GM18508 (cell line): Measurements from ENCODE around the gene PSD2.

Experiments
- ATAC-seq: cut with Tn5 transposase; IDR thresholded peaks from one replicate; pipeline ENCODE4 v1.9.1; 2021; ENCODE audit warnings: moderate number of reproducible peaks; ENCODE audit not compliant: insufficient read depth, unreplicated experiment

Gene PSD2

DNA sequence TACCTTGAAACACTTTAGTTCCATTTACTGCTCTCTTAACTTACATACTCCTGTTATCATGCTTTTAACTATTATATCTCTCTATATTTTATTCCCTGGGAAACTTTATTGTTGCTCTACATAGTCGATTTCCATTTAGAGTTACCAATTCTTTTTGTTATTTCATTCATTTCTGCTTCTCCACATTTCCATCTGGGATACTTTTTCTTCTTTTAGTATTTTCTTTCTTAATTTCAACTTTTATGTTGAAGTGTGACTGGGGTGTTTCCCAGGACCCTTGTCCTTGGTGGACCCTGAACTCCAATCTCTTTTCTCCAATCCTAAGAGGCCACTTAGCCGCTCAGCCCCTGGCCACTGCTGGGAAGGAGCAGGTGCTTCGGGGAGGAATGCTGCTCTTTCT lies 36.0 kb downstream of the PSD2 start:
- no peak for ATAC-seq

DNA sequence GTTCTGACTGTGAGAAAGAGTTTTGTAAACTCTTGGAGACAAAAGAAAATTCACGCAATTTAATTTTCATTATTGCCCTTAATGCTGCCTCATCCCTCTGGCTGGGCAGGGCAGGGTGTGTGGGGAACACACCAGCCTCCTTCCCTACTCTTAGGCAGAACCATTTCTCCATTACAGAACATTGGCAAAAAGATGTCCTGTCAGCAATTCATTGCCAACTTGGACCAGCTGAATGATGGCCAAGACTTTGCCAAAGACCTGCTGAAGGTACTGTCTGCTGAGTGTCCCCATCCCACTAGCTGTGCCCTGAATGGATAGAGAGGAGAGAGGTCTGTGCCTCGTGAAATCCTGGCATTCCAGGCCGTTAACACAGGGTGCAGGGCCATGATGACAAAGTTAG lies 37.9 kb downstream of the PSD2 start:
- ATAC-seq: no peak

DNA sequence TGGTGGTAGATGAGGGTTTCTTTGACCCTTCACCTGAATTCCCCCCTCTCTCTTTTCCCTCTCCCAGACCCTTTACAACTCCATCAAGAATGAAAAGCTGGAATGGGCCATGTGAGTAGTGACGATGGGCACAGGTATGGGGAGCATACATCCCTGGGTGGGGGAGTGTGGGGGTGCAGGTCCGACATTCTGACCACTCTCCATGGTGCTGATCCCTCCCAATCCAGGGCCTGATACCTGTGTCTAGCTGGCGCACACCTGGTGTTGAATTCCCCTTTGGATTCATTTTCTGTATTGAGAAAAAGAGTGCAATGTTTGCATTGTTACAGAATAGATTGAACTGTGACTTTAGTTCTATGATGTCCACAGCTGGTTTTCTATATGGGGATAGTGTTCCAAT lies 40.0 kb downstream of the PSD2 start:
- no peak for ATAC-seq

DNA sequence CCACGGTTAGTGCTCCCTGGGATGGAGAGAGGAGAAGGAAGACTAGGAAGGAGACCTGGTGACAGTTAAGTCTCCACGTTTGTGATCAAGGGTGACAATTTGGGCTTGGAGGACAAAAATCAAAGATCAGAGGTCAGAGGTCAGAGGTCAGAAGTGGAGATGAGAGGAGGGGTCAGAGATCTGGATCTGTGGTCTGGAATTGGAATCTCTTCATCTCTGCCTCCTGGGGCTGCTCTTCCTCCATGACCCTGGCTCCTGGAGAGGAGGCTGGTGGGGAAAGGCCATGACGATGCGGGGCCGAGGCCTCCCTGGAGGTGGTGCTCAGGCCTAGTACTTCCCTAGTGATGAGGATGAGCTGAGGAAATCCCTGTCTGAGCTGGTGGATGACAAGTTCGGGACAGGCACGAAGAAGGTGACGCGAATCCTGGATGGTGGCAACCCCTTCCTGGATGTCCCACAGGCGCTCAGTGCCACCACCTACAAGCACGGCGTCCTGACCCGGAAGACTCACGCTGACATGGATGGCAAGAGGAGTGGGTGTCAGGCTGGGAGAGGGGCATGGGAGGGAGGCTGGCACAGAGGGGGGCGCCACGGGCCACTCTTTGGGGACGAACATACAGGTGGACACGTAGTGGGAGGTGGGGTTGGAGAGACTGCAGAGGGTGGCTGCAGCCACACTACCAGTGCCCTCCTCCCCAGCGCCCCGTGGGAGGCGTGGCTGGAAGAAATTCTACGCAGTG lies 41.0 kb downstream of the PSD2 start:
- no peak for ATAC-seq

DNA sequence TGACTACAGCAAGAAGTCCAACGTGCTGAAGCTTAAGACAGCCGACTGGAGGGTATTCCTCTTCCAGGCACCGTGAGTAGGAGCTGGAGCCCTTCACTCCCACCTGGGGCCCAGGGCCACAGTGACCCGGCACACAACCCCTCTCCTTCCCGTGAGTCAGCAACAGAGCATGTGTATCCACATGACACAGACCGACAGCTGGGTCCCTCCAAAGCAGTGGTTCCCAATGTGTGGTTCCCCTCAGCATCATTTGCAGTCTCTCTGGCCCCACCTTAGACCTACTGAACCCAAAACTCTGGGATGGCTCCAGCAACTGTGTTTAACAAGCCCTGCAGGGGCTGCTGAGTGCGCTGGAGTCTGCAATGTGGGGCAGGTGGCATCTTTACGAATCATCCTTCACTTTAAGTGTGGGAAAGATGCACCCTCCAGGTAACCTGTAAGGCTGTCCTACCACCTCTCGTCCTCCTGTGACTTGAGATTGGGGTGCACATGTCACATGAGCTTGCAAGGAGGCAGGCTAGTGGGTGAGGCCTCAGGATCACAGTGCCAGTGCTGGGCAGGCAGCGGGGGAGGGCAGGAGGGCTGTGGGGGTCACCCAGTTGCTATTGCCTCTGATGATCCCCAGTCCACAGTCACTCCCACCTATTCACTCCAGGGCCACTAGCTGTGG lies 42.2 kb downstream of the PSD2 start:
- ATAC-seq: no peak

DNA sequence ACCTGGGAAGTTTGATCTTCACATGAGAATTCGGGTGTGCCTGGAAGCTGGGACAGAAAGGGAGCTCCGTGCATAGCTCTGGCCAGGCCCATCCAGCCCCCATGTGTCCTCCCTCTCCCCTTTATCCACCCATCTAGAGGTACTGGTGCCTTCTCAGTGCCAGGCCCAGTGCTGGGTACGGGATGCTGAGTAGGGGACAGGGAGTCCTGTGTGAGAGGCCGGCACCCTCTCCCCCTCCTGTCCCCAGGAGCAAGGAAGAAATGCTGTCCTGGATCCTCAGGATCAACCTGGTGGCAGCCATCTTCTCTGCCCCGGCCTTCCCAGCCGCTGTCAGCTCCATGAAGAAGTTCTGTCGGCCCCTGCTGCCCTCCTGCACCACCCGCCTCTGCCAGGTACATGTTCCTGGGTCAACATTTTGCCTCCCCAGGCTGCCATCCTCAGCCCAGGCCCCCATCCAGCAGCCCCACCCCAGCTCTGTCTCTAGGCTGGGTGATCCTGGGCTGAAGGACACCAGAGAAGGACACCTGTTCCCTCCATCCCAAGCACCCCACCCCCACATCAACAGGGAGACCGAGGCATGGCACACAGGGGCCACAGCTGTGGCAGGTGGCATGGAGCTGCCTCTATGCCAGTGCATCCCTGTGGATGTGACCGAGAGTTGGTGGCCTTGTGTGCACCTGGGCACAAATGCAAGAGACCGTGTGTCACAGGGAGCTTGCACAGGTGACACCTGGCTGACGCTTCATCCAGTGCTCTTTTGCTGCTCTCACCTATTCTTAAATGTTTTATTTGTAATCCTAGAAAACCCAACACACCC lies 43.0 kb downstream of the PSD2 start:
- no peak for ATAC-seq

DNA sequence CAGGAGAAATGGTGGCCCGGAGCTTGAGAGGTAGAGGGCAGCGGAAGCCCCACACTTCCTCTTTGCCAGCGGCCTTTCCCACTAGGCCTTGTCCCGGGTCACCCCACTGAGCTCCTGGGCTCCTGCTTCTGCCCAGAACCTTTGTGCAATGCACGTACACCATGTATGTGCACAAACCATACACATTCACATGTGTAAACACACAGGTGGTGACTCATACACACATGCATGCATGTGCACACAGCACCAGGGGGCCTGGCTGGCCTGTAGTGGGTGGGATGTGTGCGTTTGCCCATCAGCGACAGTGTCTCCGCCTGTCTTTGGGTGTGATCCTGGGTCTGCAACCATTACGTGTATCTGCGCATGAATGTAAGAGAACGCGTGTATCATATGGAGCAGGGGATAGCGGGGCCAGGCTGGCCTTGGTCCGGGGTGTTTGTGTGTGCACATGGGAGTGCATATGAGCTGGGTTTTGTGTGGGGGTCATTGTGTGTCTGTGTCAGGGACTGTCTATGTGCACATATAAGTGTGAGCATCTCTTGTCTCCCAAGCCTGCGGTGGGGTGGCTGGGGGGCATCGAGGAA lies 43.7 kb downstream of the PSD2 start:
- no peak for ATAC-seq

DNA sequence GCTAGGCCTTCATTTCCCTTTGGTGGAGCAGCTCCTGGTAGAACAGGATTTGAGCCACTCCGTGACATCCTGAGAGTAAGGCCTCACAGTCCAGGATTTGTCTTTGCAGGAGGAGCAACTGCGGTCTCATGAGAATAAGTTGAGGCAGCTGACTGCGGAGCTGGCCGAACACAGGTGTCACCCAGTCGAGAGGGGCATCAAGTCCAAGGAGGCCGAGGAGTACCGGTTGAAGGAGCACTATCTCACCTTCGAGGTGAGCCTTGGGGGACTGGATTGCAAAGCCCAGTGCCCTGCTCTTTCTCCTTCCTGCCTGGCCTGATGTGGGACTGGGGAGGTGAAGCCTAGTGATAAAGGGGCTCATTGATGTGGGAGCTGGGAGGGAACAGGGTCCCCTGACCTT lies 44.3 kb downstream of the PSD2 start:
- no peak for ATAC-seq

DNA sequence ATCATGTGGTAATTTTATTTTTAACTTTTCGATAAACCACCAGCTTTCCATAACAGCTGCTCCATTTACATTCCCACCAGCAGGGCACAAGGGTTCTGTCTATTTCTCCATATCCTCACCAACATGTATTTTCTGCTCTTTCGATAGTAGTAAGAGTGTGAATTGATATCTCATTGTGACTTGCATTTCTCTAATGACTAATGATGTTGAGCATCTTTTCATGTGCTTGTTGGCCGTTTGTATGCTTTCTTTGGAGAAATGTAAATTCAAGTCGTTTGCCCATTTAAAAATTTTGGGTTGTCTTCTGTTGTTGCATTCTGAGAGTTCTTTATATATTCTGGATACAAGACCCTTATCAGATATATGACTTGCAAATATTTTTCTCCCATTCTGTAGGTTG lies 45.9 kb downstream of the PSD2 start:
- no peak for ATAC-seq

DNA sequence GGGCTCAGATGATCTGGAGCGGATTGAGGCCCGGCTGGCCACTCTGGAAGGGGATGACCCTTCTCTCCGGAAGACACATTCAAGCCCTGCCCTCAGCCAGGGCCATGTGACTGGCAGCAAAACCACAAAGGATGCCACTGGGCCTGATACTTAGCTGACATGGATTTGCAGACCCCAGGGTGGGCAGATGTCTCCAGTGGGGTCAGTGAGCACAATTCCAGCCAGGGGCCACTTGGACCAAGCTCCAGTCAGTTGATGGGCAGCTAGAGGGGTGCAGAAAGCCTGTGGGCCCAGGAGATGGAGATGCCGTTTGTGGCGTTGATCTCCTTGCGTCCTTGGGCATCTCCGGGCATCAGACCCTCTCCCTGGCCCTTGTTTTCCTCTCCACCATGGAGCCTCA lies 46.7 kb downstream of the PSD2 start:
- ATAC-seq: no peak

DNA sequence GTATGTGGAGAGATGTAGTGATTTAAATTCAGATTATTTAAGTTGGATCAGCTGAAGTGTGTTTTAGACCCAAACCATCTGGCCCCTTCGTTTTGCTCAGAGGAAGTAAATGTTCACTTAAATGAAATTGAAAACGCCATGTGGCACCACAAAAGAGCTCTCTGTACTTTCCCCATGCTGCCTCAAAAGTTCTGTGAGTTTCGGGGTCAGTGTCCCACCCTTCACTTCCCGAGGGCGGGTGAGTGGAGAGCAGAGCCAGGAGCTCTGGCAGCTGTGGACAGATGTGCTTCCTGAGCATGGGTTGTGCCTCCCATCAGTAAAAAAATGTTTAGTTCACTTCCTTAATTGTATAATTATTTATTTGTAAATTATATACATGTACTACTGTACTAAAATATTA lies 48.4 kb downstream of the PSD2 start:
- ATAC-seq: no peak

DNA sequence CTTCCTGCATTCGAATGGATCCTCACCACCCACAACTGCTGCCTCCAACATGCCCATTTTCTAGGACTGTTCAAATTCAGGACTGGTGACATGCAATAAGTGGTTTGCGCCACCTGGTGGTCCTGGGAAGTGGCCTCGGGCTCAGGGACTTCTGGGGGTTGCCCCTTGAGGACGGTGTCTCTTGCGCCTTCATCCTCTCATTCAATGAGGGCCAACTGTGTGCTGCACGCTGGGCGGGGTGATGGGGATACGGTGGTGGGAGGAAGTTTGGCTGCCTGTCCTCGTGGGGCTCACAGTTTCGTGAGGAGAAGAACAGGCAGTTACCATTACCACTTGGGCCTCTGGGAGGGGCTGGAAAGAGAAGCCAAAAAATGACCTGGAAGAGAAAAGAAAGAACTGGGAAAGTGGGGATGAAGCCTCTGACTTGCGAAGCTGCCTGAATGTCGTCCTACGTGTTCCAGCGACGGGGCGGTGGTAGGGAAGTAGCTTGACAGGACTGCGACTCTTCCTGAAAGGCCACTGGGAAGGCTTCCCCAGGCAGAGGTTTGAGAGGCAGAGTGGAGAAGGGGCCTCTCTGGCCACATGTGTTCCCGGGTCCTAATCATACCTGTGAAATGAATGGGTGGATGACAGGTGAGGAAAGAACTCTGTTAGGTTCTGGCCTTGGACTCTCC lies 49.0 kb downstream of the PSD2 start:
- ATAC-seq: peak; percentile 53

DNA sequence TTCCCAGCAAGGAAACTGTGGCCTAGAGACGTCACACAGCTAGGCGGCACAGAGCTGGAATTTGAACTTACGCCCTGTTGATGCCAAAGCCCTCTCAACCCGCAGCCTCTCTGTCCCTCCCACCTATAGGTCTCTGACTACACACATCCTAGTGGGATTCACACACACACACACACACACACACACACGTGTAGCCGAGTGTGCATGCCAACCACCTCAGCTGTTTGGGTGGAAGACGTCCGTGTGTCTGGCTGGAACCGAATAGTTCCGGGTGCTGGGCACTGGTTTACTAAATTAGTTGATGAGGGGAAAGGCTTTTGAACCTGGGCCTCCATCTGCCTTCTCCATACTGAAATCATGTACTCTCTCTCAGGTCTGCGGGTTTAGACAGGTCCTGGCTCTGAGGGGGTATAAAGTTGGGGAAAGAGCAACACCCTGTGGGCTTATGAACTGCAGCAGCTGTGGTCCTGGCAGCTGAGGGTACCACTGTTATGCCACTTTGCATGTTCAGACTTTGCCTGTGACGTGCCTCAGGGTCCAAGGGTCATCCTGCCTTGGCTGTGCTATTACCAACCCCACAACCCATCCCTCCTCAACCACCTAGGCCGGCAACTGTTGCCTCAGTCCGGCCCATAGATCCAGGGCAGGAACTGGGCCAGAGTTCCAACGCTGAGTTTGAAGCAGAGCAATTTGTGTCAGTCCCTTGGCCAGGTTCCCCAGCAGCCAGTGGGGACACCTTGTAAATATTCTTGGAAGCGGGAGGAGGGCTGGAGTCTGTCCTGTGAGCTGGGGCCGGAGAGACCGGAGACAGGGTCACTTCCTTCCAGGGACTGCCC lies 50.5 kb downstream of the PSD2 start:
- ATAC-seq: no peak

DNA sequence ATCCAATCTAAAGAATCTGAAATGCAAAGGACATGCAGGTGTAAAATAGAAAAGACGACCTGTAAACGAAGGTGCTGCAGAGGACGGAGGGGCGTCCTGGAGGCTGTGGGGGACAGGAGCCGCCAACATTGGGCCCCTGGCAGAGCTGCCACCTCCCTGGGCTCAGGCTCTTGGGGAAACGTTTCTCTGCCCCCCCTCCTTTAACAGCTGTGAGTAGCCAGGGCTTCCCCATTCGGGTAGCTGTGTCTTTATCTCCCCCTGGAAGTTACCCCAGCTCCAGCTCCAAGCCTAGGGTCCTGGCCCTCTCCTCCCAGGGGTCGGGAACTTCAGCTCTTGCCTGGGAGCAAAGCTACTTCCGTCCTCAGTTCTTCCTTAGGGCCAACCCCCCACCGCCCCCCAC lies 51.5 kb downstream of the PSD2 start:
- ATAC-seq: no peak

DNA sequence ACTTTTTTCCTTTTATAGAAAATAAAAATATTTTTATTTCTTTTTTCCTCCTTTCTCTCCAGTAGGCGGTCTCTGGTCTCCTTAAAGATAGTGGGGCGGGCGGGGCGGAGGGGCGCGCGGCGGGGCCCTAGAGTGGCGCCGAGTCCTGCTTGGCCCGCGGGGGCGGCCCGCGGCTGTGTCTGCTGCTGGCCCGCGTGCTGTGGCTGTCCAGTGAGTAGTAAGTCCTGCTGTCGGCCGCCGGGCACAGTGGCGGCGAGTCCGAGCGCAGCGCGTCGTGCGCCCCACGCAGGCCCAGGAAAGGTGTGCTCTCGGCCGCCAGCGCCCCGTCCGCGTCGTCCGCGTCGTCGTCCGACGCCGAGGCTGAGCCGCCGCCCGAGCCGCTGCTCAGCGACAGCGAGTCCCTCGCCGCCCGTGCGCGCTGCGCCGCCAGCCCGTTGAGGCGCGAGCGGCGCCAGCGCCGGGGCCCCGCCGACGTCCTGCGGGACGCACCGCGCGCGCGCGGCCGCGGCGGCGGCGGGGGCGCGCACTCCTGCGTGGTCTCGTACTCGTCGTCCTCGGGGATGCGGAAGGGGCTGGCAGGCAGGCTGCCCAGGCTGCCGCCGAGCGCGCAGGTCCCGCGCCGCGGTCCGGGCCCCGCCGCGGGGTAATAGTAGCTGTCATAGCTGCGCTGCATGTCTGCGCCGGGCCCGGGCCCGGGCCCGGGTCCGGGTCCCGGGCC lies 52.3 kb downstream of the PSD2 start:
- ATAC-seq: no peak

DNA sequence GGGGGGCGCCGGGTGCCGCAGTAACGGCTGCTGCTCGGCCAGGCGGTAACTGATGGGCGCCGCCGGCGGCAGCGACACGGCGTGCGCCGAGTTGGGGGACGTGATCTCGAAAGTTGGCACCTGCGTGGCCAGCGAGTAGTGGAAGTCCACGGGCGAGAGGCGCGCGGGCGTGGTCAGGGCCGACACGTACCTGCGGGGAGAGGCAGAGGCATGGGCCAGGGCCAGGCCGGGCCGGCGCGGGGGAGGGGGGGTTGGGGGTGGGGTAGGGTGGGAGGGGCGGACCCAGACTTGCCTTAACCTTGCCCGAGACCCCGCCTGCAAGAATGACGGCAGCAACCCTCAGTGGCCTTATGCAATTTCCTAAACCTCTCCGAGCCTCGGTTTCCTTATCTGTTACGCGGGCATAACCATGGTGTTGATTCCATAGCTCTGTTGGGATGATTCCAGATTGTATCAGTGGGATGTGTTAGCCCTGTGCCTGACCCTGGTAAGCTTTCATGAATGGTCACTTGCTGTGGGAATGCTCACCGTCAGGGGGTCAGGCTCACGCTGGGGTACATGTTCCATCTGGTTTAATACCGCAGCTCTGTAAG lies 53.0 kb downstream of the PSD2 start:
- no peak for ATAC-seq

DNA sequence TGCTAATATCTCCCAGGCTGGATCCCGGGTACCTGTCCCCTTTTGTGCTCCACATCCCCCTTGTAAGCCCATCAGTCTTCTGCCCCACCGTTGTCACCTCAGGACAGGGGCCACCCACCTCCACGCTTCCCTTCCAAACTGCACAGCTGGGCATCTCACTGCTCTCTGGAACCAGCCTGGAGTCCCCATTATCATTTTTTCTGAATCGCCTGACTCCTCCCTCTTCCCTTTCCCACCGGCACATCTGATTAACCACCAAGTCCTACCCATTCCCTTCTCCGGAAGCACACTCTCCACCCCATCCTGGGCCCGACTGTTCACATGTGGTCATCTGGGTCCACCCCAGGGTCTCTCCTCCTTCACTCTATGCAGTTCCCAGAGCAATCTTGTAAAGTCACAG lies 53.9 kb downstream of the PSD2 start:
- no peak for ATAC-seq

DNA sequence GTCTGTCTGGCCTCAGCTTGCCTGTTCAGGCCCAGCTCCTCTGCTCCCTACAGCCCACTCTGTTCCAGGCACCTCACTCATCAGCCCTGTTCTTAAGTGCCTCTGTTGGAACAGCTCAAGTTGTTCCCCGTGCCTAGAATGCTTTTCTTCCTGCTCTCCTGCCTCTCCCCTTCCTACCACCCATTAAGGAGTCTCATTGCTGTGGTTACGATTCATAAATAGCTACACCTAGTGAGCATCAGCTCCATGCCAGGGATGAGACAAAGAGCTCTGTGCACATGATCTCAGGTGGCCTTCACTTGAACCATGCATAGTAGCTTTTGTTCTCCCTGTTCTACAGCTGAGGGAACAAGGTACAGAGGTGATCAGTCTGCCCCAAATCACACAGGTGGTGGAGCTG lies 54.3 kb downstream of the PSD2 start:
- no peak for ATAC-seq
